Activated CD8-positive, alpha-beta memory T cell treated with anti-CD3 and anti-CD28 coated beads, Interleukin-2, amount 50 U/mL, for 24 hours (primary cell): ENCODE measurements around the gene CLSTN2.

ENCODE experiments used
- DNase-seq: peaks from one replicate; pipeline ENCODE4 v3.0.0-alpha.2; 2020; ENCODE audit errors: extremely low read depth

CLSTN2 gene

DNA sequence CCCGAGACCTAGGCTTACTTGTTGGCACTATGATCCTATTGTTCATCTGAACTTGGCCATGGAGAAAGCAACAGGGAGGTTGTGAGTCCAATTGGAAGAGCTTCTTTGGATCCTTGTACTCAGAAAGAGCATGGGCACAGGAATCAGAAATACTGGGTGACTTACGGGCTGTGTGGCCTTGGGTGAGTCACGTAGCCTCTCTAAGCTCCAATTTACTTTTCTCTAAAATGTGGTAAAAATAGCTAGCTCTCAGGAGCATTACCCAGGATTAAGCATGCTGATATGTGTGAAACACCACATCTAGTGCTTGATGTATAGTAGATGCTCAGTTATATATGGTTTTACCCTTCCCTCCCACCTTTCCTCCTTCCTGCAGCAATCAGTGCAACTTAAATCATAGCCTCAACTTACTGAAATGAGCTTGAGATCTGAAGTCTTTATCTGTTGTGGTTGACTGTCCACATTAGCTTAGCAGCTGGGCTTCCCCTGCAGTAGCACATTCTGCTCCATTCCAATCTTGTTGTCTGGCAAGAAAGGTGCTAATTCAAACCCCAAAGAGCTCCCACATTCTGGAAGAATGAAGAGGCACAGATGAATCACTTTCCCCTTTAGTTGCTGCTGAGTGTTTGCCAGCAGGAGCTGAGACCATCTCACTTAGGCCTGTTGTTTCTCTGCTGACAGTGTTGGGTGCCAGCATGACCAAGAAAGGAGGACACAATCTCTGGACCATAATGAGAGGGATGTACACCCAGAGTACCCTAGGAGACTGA is 443.8 kb downstream of the CLSTN2 start:
- DNase-seq = no peak

GRCh38 chr3:140384028-140384771 is 449.2 kb downstream of the CLSTN2 start:
- no peak for DNase-seq

- no peak for DNase-seq
Observed at GRCh38 chr3:140384876-140385275, 449.9 kb downstream of the CLSTN2 start.

DNA sequence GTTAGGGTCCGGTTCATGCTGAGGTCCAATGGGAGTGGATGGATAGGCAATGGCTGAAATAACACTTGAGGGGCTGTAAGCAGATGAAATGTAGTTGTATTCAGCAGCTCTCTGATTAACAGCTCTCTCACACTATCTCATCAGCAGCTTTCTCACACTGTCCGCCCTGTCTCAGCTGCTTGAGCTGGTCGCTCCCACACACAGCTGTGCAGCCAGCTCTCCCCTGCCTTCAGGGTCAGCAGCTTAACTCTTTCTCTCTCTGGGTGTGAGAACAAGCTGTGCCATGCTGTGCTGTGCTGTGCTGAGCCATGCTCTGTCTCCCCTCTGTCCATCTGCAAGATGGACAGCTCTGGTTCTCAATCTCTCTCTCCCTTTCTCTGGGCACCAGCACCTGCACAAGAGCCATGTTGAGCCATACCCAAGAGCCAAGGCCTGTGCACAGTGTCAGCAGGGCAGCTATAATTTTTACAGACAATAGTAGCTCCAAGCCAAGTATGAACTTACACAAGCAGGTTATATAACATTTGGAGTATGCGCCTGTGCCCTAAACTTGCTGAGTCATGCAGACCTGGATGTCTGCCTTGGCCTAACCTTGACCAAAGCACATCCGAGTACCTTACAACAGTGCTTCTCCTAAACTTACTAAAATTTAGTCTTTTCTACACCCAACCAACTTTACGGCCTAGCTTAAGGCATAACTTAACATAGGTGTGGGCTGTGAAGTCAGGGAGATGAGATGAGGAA is 451.5 kb downstream of the CLSTN2 start:
- no peak for DNase-seq

DNA sequence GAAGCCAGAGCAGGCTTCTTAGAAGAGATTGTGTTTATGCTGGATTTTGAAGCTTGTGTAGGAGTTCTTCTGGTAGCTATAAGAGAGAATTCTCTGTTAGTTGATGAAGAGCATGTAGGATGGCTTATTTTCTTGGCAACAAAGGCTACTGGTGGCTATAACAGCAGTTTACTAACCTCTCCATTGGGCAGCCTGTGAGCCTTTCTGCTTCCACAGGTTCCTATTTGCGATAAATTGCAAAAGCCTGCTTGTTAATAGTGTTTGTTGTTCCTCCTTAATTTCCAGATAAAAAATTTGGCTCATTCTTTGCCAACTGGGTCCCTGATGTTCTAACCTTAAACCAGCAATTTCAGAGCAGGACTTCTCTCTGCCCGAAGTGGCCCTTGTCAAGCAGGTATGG is 452.3 kb downstream of the CLSTN2 start:
- no peak for DNase-seq

DNA sequence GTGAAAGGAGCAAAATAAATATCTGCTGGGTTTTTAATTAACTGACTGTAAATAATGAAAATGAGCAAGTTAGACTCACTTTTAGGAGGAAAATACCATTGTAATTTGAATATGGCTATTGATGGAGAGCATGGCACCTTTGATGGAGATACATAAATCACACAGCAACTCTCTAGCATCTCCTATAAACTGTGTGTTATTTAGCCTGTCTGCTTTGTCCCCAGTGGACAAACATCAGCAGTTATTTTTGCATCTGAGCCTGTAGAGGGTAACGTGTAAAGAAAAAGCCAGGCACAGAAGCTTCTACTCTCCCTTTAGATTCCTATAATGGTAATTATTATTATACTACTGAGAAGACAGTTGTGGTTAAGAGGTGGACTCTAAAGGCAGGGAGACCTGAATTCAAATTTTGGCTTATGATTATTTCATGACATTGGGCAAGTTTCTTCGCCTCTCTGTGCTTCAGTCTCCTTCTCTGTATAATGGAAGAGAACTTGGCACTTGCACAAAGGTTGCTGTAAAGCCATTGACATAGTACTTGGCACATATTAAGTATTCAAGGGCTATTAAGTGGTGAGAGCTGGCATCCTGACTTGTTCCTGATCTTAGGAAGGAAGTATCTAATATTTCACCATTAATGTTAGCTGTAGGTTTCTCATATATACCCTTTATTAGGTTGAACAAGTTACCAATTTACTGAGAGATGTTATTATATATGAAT is 453.4 kb downstream of the CLSTN2 start:
- DNase-seq = no peak

DNA sequence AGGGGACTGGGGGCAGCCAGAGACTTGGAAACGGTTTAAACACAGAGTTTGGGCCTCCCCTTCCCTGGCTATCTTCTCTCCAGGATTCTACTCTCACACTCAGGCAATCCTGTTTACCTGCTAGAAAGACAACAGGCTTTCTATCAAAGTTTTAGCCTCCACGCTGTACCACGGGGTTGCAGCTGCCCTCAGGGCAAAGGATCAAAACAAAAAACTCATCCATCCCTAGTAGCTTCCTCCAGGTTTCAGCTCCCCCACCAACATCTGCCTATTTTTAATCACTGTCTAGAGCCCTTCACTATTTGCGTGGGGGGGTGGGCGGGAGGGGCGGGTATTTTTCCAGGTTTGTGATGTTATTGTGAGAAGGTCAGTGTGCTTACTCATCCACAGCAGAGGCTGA is 456.1 kb downstream of the CLSTN2 start:
- DNase-seq = no peak

GRCh38 chr3:140394488-140395133 is 459.6 kb downstream of the CLSTN2 start:
- no peak for DNase-seq

DNA sequence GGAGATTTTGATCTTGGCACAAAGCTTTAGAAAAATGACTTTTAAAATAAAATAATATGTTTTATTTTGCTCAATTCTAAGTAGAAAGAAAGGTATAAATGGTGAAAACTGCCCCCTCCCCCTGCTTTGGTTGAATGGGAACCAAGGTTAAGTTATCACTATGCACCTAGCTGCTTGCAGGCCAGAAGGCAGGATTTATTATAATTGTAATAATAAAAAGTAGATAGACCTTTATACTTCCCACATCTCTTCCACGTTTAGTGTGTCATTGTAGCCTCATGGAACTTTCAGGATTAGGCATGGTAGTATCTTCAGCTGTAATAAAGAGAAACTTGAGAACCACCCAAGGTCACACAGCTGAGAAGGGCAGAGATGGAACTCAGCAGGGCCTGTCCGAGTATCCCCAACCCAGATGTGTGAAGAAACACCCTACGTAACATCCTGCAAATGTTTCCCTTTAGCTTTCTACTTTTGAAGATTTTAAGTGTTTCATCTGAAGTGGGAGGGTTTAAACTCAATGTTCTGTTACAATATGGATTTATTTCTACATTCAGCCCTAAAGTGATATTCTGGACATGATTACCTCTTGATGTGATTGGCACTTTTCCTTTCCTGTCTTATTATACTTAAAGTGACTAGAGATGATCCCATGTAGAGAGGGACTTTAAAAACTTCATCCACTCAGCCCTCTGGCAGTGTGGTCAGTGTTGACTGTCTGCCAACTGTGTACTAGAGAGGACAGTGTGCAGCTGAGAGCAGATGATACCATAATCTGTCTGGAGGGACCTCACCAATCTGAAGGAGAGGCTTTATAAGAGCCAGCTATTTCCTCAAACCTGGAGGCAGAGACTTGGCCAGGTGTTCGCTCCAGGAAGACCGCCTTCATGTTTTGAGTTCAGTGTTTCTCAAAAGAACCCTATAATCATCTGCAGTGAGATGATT is 460.4 kb downstream of the CLSTN2 start:
- DNase-seq = no peak

DNA sequence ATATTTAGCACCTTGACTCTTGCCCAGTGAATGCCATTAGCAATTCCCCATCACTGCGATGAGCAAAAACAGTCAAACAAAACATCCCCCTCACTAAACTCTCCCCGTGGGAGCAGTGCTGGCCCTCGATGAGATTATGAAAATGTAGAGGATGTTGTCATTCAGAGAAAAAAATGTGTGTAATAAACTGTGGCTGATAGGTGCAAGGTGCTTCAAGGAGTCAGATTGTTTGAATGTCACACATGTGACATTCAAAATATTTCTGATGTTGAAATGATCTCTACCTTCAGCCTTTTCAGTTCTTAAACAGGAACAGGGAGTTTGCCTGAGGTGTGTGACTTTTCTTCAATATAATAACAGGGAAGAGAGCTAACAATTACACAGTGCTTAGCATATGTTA is 461.1 kb downstream of the CLSTN2 start:
- no peak for DNase-seq

DNA sequence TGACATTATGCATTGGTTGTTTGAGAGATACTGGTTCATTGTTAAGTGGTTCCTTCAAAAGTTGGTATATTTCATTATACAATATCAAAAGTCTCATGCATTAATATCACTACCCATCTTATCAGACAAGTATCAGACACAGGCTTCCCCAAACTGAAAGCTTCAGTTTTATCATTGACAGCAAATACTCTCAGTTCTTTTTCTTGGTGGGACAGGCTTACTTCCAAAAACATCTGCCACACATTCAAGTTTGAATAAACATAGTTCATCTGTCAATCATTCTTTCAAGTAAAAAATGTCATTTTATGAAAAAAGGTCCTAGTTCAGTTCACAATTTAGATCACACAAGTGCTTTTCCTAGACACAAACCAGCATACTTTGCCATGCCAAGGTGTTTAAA is 462.9 kb downstream of the CLSTN2 start:
- DNase-seq = no peak

GRCh38 chr3:140398387-140398786 is 463.4 kb downstream of the CLSTN2 start:
- no peak for DNase-seq

DNA sequence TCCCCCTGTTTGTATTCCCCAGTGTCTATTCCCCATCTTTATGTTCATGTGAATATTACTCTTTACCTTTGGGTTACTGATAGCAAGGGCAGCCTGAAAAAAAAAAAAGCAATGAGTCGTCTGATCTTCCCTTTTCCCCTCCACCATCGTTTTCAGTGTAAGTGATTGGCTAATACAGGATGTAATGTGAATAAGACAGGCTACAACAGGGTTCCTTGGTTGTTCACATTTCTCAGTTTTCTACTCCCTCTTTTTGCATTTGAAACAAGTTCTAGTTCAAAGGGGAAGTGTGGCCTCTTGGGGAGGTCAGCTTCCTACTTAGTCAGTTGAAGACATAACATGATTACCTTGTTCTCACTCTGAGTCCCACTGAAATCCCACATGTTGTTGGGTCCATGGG is 464.9 kb downstream of the CLSTN2 start:
- no peak for DNase-seq

DNA sequence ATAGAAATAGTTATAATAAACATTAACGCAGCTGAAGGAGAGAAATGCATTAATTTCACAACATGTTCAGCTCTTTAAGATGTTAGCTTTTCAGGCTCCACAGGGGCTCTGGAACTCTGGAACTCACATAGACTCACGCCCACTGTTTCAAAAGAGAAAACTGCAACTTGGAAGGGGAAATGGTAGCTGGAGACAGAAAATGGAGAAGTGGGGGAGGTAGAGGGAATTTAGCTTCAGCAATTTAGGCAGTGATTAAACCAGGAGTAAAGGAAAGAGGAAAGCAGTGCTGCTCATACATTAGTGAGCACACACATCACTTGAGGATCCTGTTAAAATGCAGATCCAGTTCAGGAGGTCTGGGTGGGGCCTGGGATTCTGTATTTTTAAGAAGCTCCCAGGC is 468.1 kb downstream of the CLSTN2 start:
- DNase-seq = no peak

- DNase-seq = no peak
Observed at GRCh38 chr3:140403608-140404007, 468.6 kb downstream of the CLSTN2 start.

GRCh38 chr3:140406655-140407054 is 471.7 kb downstream of the CLSTN2 start:
- DNase-seq = no peak

- DNase-seq = no peak
Observed at GRCh38 chr3:140408252-140408651, 473.3 kb downstream of the CLSTN2 start.

GRCh38 chr3:140416666-140417065 is 481.7 kb downstream of the CLSTN2 start:
- DNase-seq = no peak

DNA sequence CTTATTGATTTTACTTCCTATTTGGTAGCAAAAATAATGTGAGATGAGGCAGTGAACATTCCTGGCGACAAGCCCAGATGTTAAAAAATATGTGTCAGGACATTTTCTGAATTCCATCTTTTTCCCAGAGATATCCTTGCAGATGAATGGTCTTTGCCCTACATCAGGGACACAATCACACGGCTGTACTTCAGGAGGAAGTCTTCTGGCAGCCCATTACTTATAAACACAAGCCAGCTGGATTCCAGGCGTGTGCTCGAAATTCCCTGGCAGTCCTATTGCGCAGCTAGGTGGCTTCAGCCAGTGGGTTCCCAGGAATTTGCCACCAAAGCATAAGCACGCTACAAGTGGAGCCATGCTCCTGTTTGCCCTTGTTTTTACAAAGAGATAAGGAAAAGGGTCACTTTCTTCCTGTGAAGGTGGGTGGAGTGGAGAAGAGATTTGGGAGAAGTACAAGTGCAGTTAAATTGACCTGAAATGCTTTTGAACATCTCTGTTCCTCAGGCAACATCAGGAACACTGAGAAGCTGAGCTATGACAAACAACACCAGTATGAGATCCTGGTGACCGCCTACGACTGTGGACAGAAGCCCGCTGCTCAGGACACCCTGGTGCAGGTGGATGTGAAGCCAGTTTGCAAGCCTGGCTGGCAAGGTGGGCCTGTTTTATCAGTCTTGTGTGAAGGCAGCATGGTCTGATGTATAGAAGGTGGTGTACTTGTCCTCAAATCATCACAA is 485.8 kb downstream of the CLSTN2 start:
- no peak for DNase-seq

- no peak for DNase-seq
Observed at GRCh38 chr3:140421884-140422283, 486.9 kb downstream of the CLSTN2 start.
